BLaER1 (cell line): Measurements from ENCODE around the gene ACOXL.

Experiments
- H3K27ac ChIP-seq: shearing (Covaris generic); formaldehyde crosslinking; 2 replicates; pipeline ENCODE4 v1.8.1; 2022
- H3K27me3 ChIP-seq: shearing (Covaris generic); formaldehyde crosslinking; 2 replicates; pipeline ENCODE4 v1.8.1; 2022
- H3K36me3 ChIP-seq: shearing (Covaris generic); formaldehyde crosslinking; 2 replicates; pipeline ENCODE4 v1.8.1; 2022
- H3K4me1 ChIP-seq: shearing (Covaris generic); formaldehyde crosslinking; 2 replicates; pipeline ENCODE4 v1.8.1; 2022
- H3K4me2 ChIP-seq: shearing (Covaris generic); formaldehyde crosslinking; 2 replicates; pipeline ENCODE4 v1.8.1; 2022
- H3K4me3 ChIP-seq: shearing (Covaris generic); formaldehyde crosslinking; 2 replicates; pipeline ENCODE4 v1.8.1; 2022
- H3K9ac ChIP-seq: shearing (Covaris generic); formaldehyde crosslinking; 2 replicates; pipeline ENCODE4 v1.8.1; 2022
- H3K9me3 ChIP-seq: shearing (Covaris generic); formaldehyde crosslinking; 2 replicates; pipeline ENCODE4 v1.8.1; 2022
- H4K20me1 ChIP-seq: shearing (Covaris generic); formaldehyde crosslinking; 2 replicates; pipeline ENCODE4 v1.8.1; 2022
- Cebpa-rat ChIP-seq: shearing (Covaris generic); IDR thresholded peaks from 2 replicates; pipeline ENCODE4 v1.8.1; 2022

Gene ACOXL

DNA sequence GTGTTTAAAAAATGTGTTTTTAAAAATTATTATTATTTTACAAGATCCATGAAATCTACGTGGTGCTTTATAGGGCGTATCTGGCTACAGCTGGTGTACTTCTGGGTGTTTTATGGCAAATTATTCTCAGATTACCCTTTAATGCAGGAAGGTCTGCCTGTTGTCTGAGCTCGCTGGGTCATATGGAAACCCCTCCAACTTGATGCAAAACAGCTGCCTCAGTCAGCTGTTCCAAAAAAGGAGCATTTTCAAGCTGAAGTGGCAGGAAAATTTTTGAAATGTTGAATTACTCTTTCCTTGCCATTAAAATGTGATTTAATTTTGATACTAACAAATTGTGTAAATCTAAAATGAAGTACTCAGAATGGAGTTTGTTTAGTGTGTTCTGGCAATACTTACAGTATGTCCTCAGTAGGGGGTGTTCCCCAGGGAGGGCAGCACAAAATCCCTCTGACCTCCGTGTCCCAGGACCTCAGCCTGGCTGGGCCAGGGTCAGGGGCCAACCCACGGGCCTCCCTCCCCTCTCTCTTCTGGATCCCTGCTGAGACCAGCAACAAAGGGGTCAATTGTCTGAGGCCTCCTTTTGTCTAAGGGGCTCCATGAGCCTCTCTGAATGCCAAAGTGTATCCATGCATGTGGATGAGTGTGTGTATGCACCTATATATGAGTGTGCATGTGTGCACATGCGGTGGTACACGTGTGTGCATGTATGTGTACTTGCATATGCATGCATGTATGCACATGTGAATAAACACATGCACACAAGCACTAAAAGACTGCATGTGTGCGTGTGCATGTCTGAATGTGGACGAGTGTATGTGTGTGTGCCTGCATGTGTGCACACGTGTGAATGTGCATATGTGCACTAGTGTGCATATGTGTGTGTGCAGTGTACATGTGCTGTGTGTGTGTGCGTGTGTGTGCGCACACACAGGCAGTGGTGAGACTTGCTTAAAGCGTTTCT lies 105.4 kb downstream of the ACOXL start:
- H3K4me1 ChIP-seq: peaks cover 9% of the 10 kb centered on the region; the same call in 1 of the 2 replicates
- H3K27ac ChIP-seq: no peak overlapping the region
- TF ChIP-seq Cebpa-rat: no peak

DNA sequence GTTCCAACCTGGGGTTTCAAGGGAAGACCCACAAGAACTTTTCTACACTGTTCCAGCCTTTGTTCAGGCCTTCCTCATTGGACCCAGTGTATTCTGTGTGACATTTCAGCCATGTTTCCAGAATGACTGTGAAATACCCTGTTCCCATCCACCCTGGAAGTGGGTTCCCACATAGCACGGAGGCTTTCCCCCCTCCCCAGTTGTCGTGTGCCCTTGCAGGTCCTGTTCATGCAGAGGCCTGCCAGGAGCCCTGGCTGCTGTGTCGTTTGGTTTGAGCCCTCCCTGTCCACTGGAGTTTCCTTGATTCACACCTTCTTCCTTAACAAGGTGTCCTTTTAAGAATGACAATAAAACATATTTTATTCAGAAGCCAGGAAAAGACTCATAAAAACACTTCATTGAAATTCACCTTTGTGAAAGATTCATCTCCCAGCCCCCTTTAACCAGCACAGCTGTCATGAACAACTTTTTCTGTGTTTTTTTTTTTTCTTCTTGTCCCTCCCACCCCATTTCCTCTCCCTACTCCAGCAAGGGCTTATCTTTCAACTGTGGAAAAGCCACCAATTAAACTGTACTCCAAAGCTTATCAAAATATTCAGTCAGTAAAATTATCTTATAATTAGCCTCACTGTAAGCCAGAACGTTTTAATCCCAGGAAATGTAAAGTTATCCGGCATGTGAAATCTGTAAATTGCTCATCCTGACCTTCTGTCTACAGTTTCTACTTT lies 106.4 kb downstream of the ACOXL start:
- TF ChIP-seq Cebpa-rat: no peak
- Histone ChIP-seq H3K4me2 (no peak overlapping the region; the same call in 1 of the 2 replicates), H3K9me3 (no peaks in the 10 kb centered on the region), H3K4me3 (no peak overlapping the region), H3K36me3 (no peaks in the 10 kb centered on the region), H3K9ac (no peak overlapping the region), H3K27me3 (no peaks in the 10 kb centered on the region), H3K27ac (no peak overlapping the region), H3K4me1 (peaks cover 19% of the 10 kb centered on the region), H4K20me1 (no peaks in the 10 kb centered on the region)

More for the DNA sequence above, 105.4 kb downstream of the ACOXL start:
- Histone ChIP-seq H4K20me1 (no peaks in the 10 kb centered on the region), H3K9me3 (no peaks in the 10 kb centered on the region), H3K4me2 (no peak overlapping the region), H3K27me3 (no peaks in the 10 kb centered on the region), H3K9ac (no peak overlapping the region), H3K36me3 (no peaks in the 10 kb centered on the region), H3K4me3 (no peak overlapping the region)

DNA sequence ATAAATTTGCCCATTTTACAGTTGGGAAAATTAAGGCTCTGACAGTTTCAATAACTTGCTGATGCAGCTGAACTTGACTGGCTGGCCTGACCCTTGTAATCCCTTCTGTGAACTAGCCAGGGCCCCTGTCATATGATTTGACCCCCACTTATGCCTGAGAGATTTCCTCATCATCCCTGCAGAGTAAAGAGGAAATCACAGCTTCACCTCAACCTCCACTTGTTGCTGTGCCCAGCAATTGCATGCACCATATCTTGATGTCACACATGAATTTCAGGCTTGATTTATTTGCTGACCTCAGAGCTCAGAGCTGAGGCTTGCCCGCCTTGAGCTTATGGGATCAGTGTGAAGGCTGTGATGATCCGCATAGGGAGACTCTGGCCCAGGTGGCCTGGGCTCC lies 108.1 kb downstream of the ACOXL start:
- Histone ChIP-seq H3K36me3 (no peaks in the 10 kb centered on the region), H3K4me2 (no peak overlapping the region), H3K9me3 (no peaks in the 10 kb centered on the region), H3K27me3 (no peaks in the 10 kb centered on the region), H3K4me1 (peaks cover 20% of the 10 kb centered on the region), H3K9ac (no peak overlapping the region), H4K20me1 (no peaks in the 10 kb centered on the region), H3K4me3 (no peak overlapping the region), H3K27ac (no peak overlapping the region)
- no peak for TF ChIP-seq Cebpa-rat

DNA sequence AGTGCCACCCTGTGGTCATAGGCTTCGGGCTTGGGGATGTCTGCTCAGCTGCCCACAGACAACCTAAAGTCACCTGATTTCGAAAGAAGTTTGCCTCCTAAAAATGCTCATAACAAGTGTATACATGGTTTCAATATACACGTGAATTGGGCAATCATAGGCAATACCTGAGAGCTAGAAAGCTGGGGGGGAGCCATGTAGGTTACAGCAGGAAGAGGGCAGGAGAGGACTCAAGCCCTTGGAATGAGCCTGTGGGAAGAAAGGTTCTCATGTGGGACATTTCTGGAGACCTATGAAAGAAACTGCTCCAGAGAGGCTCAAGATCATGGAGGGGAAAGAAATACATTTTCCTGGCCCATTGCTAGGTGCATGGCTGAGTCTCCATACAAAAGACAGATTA lies 109.7 kb downstream of the ACOXL start:
- no peaks in the 10 kb centered on the region for H4K20me1 ChIP-seq
- no peak overlapping the region for H3K27ac ChIP-seq
- TF ChIP-seq Cebpa-rat: no peak
- H3K9me3 ChIP-seq: no peaks in the 10 kb centered on the region
- H3K9ac ChIP-seq: no peak overlapping the region
- H3K4me3 ChIP-seq: no peak overlapping the region
- H3K27me3 ChIP-seq: no peaks in the 10 kb centered on the region
- H3K4me2 ChIP-seq: no peak overlapping the region
- H3K4me1 ChIP-seq: peaks cover 24% of the 10 kb centered on the region
- no peaks in the 10 kb centered on the region for H3K36me3 ChIP-seq

DNA sequence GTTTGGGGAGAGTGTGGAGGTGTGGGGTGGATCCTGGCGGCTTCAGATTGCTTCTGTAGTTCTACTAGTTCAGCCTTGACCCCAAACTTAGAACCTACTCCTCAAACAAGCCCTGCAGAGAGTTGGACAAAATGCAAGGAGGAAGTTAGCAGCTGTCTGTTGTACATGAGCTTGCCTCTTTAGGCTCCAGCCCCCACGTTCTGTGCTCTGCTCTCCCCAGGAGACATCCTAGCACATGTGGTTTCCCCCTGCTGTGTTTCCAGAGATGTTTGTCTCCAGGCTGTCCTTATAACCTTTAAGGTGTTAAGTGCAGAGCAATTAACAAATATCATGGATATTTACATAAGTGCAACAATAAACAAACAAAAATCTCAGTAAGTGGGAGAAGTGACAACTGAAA lies 111.1 kb downstream of the ACOXL start:
- H3K4me3 ChIP-seq: no peak overlapping the region
- no peaks in the 10 kb centered on the region for H4K20me1 ChIP-seq
- no peaks in the 10 kb centered on the region for H3K9me3 ChIP-seq
- H3K36me3 ChIP-seq: no peaks in the 10 kb centered on the region
- no peak for TF ChIP-seq Cebpa-rat
- no peak overlapping the region for H3K9ac ChIP-seq
- no peak overlapping the region for H3K27ac ChIP-seq
- H3K27me3 ChIP-seq: no peaks in the 10 kb centered on the region
- H3K4me1 ChIP-seq: peaks cover 25% of the 10 kb centered on the region
- peak overlapping the region; percentile 39 for H3K4me2 ChIP-seq

DNA sequence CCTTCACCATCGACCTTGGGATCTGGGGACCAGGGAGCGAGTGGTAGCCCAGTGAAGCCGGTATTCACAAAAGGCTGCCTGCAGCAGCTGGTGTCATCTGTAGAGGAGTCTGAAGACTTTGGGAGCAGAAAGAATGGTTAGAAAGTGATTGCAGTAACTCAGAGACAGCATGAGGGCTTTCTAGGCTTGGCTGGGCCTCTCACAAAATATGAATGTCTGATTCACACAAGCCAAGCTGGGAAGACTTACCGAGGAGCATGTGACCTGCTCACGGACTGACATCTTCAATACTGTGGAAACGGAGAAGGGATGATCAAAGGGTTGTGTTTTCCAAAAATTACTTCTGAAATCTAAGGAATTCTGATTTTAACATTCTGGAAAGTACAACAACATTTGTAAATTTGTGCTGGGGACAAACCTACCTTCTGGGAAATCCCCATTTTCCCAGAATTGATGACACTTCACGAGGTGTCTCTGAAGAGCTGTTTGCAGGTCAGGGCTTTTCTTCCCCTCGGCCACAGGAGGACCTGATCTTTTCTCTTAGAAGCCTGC lies 111.7 kb downstream of the ACOXL start:
- H3K9me3 ChIP-seq: no peaks in the 10 kb centered on the region
- no peaks in the 10 kb centered on the region for H4K20me1 ChIP-seq
- TF ChIP-seq Cebpa-rat: no peak
- no peaks in the 10 kb centered on the region for H3K27me3 ChIP-seq
- peaks cover 19% of the 10 kb centered on the region for H3K4me1 ChIP-seq
- peak overlapping the region; percentile 39; the same call in 1 of the 2 replicates for H3K4me2 ChIP-seq
- H3K27ac ChIP-seq: no peak overlapping the region
- H3K9ac ChIP-seq: no peak overlapping the region
- no peak overlapping the region for H3K4me3 ChIP-seq
- H3K36me3 ChIP-seq: no peaks in the 10 kb centered on the region

DNA sequence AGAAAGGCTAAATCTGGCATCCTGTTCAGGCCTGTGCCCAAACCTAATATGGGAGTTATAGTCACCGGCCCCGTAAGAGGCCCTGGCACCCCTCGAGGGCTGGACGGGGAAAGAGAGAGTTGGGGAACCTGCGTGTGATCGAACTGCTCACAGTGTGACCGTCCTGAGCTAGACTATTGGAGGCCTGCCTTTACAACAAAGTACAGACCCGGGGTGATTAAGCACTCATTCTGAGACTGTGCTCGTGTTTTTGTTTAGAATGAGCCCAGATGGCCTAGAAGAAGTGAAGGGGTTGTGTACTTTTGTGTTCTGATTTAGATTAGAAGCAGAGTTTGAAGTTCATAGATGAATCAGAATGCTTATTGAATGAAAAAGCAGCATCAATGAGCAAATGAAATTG lies 115.3 kb downstream of the ACOXL start:
- no peak for TF ChIP-seq Cebpa-rat
- no peaks in the 10 kb centered on the region for H4K20me1 ChIP-seq
- peaks cover 30% of the 10 kb centered on the region for H3K4me1 ChIP-seq
- no peak overlapping the region for H3K4me3 ChIP-seq
- H3K27me3 ChIP-seq: no peaks in the 10 kb centered on the region
- no peak overlapping the region for H3K9ac ChIP-seq
- H3K36me3 ChIP-seq: no peaks in the 10 kb centered on the region
- H3K9me3 ChIP-seq: no peaks in the 10 kb centered on the region
- no peak overlapping the region for H3K27ac ChIP-seq
- H3K4me2 ChIP-seq: no peak overlapping the region

DNA sequence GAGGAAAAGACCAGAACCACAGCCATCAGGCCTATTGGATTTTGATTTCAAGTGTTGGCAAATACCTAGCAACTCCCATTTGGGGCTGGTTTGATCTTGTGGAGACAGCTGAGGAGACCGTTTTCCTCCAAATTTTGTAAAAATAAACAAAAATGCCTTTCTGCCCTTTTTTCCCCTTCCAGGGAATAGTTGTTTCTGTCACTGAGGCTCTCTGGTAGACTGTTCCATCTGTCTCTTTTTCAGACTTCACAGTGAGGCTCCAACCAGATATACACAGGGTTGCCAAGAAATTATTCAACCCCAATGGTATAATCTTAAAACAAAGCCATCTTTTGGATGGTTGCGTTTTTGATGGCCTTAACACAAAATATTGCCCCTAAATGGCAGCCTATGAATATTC lies 115.7 kb downstream of the ACOXL start:
- H3K9ac ChIP-seq: no peak overlapping the region
- no peaks in the 10 kb centered on the region for H3K27me3 ChIP-seq
- no peak for TF ChIP-seq Cebpa-rat
- no peaks in the 10 kb centered on the region for H3K9me3 ChIP-seq
- H4K20me1 ChIP-seq: no peaks in the 10 kb centered on the region
- H3K4me1 ChIP-seq: peaks cover 32% of the 10 kb centered on the region
- H3K36me3 ChIP-seq: no peaks in the 10 kb centered on the region
- no peak overlapping the region for H3K27ac ChIP-seq
- H3K4me3 ChIP-seq: no peak overlapping the region
- H3K4me2 ChIP-seq: no peak overlapping the region

GRCh38 chr2:110848519-110849030 lies 116.2 kb downstream of the ACOXL start:
- Histone ChIP-seq H3K36me3 (no peaks in the 10 kb centered on the region), H3K4me1 (peaks cover 32% of the 10 kb centered on the region), H3K27me3 (no peaks in the 10 kb centered on the region), H3K9ac (no peak overlapping the region), H3K4me3 (no peak overlapping the region), H3K9me3 (no peaks in the 10 kb centered on the region), H4K20me1 (no peaks in the 10 kb centered on the region), H3K4me2 (no peak overlapping the region), H3K27ac (no peak overlapping the region)
- TF ChIP-seq Cebpa-rat: no peak

GRCh38 chr2:110851531-110851930 lies 119.2 kb downstream of the ACOXL start:
- Histone ChIP-seq H3K4me2 (peak overlapping the region; percentile 76; the same call in 1 of the 2 replicates), H3K27me3 (no peaks in the 10 kb centered on the region), H3K4me3 (no peak overlapping the region), H4K20me1 (no peaks in the 10 kb centered on the region), H3K36me3 (no peaks in the 10 kb centered on the region), H3K4me1 (peaks cover 50% of the 10 kb centered on the region), H3K9me3 (peaks cover 8% of the 10 kb centered on the region; the same call in 1 of the 2 replicates), H3K9ac (no peak overlapping the region), H3K27ac (peak overlapping the region; percentile 47; the same call in 1 of the 2 replicates)
- no peak for TF ChIP-seq Cebpa-rat
